ENCODE measurements around the gene EIF5A. TPM values are rescaled to one million over a fixed set of nuclear protein-coding genes. Genes with fewer than 3 reads are reported as not detected.

The EIF5A gene
- total RNA-seq, result 554 and 701 TPM in 2 replicates

GRCh38 chr17:7306911-7307685, at the start of gene EIF5A:
EIF5A (plus strand) TSS chr17:7307628; CDS start chr17:7309636, 2,008 bp downstream.

DNA sequence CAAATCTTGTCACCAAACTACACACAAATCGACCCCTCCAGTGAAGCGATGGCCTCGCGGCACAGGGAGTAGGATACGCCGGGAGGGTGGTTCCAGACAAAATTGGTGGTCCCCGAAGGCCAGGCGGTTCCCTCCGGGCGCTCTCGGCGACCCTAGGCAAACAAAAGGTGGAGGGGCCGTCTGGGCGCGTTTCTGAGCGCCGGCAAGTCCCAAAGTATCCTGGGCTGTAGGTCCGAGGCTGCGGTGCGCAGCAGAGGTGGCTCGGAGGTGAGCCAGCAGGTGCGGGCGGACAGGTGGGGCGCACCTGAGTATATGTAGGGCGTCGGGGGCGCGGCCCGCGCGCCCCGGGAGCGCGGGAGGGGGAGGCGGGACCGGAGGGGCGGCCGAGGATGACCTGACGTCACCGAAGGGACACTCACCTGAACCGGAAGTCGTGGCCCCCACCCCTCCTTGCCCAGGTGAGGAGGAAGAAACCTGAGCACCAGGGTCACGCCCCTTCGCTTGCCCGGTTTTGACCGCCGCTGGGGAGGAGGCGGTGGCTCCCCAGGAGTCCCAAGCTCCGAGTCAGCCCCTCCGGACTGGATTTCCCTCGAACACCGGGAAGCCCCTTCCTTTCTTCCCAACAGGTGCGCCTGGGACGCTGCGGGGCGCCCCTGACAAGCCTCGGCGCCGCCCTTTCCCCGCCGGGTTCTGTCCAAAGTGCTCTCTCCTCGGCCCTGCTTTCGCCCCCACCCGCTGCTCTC, 45.1 kb upstream of the EIF5A start, which contains the start of gene CLDN7:
CLDN7 (minus strand) TSS at position 287 of the 743 bp plus-strand sequence. CDS start 435 bp downstream, outside the sequence.

GRCh38 chr17:7281074-7281952, 26.1 kb upstream of the EIF5A start, which contains the start of gene SLC2A4:
SLC2A4 (plus strand) TSS chr17:7281718; CDS start chr17:7281935, 217 bp downstream.

GRCh38 chr17:7294614-7295153, 12.7 kb upstream of the EIF5A start, which contains the start of gene YBX2:
YBX2 (minus strand) TSS chr17:7294639; CDS start chr17:7294500, 139 bp downstream.

GRCh38 chr17:7314719-7315569, 7.5 kb downstream of the EIF5A start, which contains the start of gene GPS2:
GPS2 (minus strand) TSS chr17:7315360; CDS start chr17:7315052, 308 bp downstream.

DNA sequence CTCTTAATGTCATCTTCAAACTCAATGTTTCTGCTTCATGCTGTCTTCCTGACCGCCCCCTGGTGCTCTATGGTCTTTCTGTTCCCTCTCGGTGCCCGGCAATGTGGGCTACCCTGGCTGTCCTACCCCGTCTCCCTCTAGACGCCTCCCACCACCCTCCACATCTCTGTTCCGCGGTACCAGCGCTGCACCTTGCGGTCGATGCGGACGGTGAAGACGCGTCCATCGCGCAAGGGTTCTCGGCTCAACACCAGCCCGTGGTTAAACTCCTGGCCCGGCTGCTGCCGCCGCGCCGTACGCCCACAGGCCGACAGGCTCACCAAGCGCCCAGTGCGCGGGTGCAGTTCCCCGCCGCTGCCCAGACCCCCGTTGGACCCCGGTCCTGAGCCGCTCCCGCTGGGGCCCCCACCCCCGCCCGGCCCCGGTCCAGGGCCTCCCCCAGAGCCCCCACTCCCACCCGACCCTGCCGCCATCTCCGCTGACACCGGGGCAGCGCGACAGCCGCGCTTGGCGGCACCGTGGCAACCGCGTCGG, 21.5 kb downstream of the EIF5A start, which contains the start of gene NEURL4:
NEURL4 (minus strand) TSS at position 496 of the 534 bp plus-strand sequence; CDS start at position 473, 23 bp downstream.

DNA sequence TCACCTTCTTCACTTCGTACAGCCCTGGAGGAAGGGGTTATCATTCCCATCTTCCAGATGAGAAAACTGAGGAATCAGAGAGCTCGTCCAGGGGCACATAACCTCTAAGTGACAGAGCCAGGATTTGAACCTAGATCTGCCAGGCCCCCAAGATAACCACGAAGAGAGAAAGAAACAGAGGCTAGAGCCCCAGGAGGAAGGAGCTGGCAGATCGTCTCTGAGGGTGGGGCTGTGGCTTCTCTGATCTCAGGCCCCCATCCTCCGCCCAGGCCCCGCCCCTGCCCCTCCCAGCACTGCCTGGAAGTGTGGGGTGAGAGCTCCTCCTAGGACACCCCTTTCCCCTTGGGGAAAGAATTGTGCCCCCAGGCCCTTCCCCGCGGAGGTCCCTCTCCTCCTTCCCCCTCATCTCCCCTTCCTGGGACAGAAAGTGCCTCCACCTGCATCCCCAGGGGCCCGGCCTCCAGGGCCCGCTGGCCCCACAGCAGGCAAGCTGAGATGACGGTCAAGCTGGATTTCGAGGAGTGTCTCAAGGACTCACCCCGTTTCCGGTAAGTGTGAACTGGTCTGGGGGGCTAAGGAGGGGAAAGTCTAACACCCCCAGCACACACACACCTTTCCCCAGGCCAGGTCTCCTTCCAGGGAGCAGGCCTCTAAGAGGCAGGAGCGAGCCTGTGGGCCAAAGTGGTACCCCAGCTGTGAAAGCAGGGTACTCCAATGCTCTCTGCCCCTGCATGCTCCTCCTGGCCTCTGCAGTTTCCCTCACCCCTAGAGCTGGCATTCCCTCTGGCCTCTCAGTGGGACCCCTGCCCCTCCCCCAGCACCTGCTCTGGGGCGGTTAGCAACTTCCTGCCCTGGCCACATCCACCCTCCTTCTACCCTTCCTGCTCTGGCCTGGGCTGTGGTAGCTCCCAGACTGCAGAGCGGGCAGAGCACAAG, 29.1 kb downstream of the EIF5A start, which contains the start of gene ACAP1:
ACAP1 (plus strand) TSS at position 290 of the 936 bp plus-strand sequence; CDS start at position 496, 206 bp downstream.

DNA sequence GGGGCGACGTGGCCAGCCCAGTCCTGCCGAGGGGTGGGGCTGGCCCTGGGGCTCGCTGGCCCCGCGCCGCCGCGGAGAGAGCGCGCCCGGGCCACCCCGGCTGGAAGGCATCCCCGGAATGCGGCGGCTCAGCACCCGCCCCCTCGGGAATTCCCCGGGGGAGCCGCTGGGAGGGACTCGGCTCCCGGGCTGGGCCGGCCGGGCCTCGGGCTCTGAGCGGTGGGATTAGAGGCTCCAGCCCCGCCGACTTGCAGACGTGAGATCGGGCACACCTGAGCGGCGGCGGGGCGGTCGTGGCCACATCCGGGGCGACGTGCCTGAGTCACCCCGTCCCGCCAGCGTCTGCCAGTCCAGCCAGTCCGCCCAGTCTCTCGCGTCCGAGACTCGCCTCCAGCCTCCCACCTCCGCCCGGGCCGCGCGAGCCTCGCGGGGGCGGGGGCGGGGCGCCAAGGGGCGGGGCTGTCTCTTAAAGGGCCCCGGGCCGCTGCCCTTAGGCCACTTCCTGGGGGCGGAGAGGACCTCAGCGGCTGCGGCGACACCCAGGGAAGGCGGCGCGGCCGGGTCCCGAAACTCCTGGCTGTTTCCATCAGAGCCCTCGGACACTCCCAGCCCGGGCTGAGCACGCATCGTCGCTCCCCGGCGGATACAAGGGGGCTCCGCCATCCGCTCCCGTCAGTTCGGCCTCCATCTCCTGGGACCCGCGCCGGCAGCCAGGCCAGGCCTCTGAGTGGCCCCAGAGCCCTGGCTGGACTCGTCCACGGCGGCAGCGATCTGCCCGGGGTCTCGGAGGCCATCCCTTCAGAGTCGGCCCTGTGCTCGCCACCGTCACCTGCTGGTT, 44.5 kb downstream of the EIF5A start, which contains the start of gene KCTD11:
KCTD11 (plus strand) TSS at position 498 of the 838 bp plus-strand sequence.

GRCh38 chr17:7355053-7355452, 47.6 kb downstream of the EIF5A start, which contains the start of gene TMEM95:
TMEM95 (plus strand) TSS chr17:7355156; CDS start chr17:7355205, 49 bp downstream.

Other genes starting within 250 kb of the EIF5A start
- gene CLEC10A, start 227.4 kb upstream of the EIF5A start, total RNA-seq, result not detected in 2 replicates
- gene ASGR2, start 192.8 kb upstream of the EIF5A start, total RNA-seq, result not detected in 2 replicates
- 0.21 TPM in 1 of 2 replicates, not detected in the other for gene ASGR1, start 128.3 kb upstream of the EIF5A start, total RNA-seq
- gene DLG4, start 87.8 kb upstream of the EIF5A start, total RNA-seq, result 4.4 and 6.6 TPM in 2 replicates
- gene ACADVL, start 87.7 kb upstream of the EIF5A start, total RNA-seq, result 364 and 375 TPM in 2 replicates
- 44.9 and 52.6 TPM in 2 replicates for gene DVL2, start 73.1 kb upstream of the EIF5A start, total RNA-seq
- gene PHF23, start 68.2 kb upstream of the EIF5A start, total RNA-seq, result 33.1 and 35.1 TPM in 2 replicates
- 309 and 347 TPM in 2 replicates for gene GABARAP, start 65.2 kb upstream of the EIF5A start, total RNA-seq
- 21.6 and 47.5 TPM in 2 replicates for gene CTDNEP1, start 55.9 kb upstream of the EIF5A start, total RNA-seq
- gene ELP5, start 55.4 kb upstream of the EIF5A start, total RNA-seq, result 38.4 and 42.1 TPM in 2 replicates
- 86.7 and 132 TPM in 2 replicates for gene CLDN7, start 45.1 kb upstream of the EIF5A start, total RNA-seq
- 0.14 and 0.56 TPM in 2 replicates for gene SLC2A4, start 25.9 kb upstream of the EIF5A start, total RNA-seq
- gene YBX2, start 13.0 kb upstream of the EIF5A start, total RNA-seq, result 0.51 and 0.63 TPM in 2 replicates
- 50.8 and 66.1 TPM in 2 replicates for gene GPS2, start 7.7 kb downstream of the EIF5A start, total RNA-seq
- gene NEURL4, start 21.7 kb downstream of the EIF5A start, total RNA-seq, result 13.4 and 22.5 TPM in 2 replicates
- gene ACAP1, start 28.9 kb downstream of the EIF5A start, total RNA-seq, result 0.42 and 0.78 TPM in 2 replicates
- gene KCTD11, start 44.5 kb downstream of the EIF5A start, total RNA-seq, result 48.4 and 61.1 TPM in 2 replicates
- not detected in 2 replicates for gene TMEM95, start 47.5 kb downstream of the EIF5A start, total RNA-seq
- gene TNK1, start 73.5 kb downstream of the EIF5A start, total RNA-seq, result 13.0 and 15.8 TPM in 2 replicates
- gene PLSCR3, start 86.9 kb downstream of the EIF5A start, total RNA-seq, result 64.6 and 96.0 TPM in 2 replicates
- 117 and 202 TPM in 2 replicates for gene TMEM256, start 96.5 kb downstream of the EIF5A start, total RNA-seq
- 6.0 and 8.9 TPM in 2 replicates for gene NLGN2, start 100.2 kb downstream of the EIF5A start, total RNA-seq
- not detected in 2 replicates for gene SPEM1, start 112.7 kb downstream of the EIF5A start, total RNA-seq
- not detected in 2 replicates for gene SPEM2, start 118.0 kb downstream of the EIF5A start, total RNA-seq
- not detected in 2 replicates for gene SPEM3, start 121.2 kb downstream of the EIF5A start, total RNA-seq
- gene TMEM102, start 127.8 kb downstream of the EIF5A start, total RNA-seq, result 29.6 and 33.5 TPM in 2 replicates
- 18.3 and 32.1 TPM in 2 replicates for gene FGF11, start 131.9 kb downstream of the EIF5A start, total RNA-seq
- 10.9 and 11.0 TPM in 2 replicates for gene CHRNB1, start 137.4 kb downstream of the EIF5A start, total RNA-seq
- gene ZBTB4, start 172.0 kb downstream of the EIF5A start, total RNA-seq, result 29.5 and 46.1 TPM in 2 replicates
- gene SLC35G6, start 173.8 kb downstream of the EIF5A start, total RNA-seq, result not detected in 2 replicates
- 62.4 and 64.9 TPM in 2 replicates for gene POLR2A, start 176.7 kb downstream of the EIF5A start, total RNA-seq
- gene TNFSF12, start 241.4 kb downstream of the EIF5A start, total RNA-seq, result 4.2 and 10.8 TPM in 2 replicates

Measured in airway epithelial cell (primary cell).